Measurements from ENCODE around the gene ANKRD33. TPM values are rescaled to one million over a fixed set of nuclear protein-coding genes. Genes with fewer than 3 reads are reported as not detected.

ANKRD33 gene
- total RNA-seq, 1 experiment from 2014 or later: 0.81 TPM

DNA sequence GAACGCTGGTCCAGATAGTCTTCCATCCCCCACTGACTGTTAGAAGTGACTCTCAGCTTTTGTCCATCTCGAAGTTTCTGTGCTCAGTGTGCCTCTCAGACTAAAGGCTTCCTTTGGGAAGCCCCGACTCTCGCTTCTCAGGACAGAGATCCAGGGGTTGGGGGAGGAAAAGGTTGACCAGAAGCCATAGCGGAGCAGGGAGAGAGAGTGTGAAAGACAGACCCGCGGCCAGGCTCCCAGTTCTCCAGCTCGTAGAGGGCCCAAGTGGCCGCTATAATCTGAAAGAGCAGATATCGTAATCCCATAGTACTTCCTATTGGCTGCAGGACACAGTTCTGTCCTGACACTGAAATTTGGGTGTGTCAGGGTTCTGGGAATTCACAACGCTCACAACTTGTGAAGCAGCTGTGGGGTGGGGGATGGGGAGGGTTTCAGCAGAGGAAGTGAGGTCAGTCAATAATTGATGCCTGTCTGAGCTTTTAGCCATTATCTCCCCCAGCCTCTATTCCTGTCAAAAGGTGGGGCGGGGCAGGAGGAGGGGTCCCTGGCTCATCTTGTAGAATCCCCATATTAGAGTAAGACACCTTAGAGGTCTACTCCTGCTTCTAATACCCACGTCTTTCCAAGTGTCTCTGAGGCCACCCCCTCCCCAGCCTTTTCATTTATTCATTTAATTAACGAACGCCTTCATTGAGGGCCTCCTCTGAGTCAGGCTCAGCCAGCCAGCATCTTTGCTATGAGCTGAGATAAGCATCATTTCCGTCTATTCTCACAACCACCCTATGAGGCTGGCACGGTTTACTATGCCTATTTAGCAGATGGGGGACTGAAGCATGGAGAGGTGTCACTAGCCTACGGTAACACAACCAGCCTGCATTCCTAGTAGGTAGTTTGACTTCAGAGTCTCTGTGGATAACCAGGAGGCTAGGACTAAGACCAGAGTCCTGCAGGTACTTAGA is 17.8 kb downstream of the ANKRD33 start:
- Histone ChIP-seq H3T11ph (ENCODE audit: low read length) (no peak overlapping the region), H3K27ac (ENCODE audit: insufficient read length, low read depth, low read length) (no peak overlapping the region), H3K14ac (ENCODE audit: insufficient read depth, low read length) (no peak overlapping the region), H3K79me2 (ENCODE audit: insufficient read depth, low read length) (no peaks in the 10 kb centered on the region), H2AK5ac (ENCODE audit: insufficient read length, low read length) (no peak overlapping the region), H2BK5ac (ENCODE audit: insufficient read length, low read length) (no peak overlapping the region), H2AFZ (ENCODE audit: low read length) (no peak overlapping the region), H3K18ac (ENCODE audit: insufficient read length, low read depth, low read length) (no peak overlapping the region), H3K23ac (ENCODE audit: insufficient read length, low read depth, low read length) (no peak overlapping the region), H2BK120ac (ENCODE audit: low read depth, low read length, poor library complexity, severe bottlenecking) (no peak overlapping the region), H2BK15ac (ENCODE audit: low read depth, low read length) (no peak overlapping the region), H3K9ac (ENCODE audit: extremely low read depth, insufficient read length, low read length) (no peak overlapping the region), H3K4ac (ENCODE audit: low read depth, low read length) (no peak overlapping the region), H3K27me3 (ENCODE audit: insufficient read depth, low read length) (peaks cover 5% of the 10 kb centered on the region; the same call in 1 of the 2 replicates), H2BK12ac (ENCODE audit: insufficient read length, low read depth, low read length) (no peak overlapping the region), H3K4me2 (ENCODE audit: insufficient read depth, insufficient read length, low read length) (no peak overlapping the region), H3K56ac (ENCODE audit: insufficient read length, low read depth, low read length) (no peak overlapping the region), H3K23me2 (ENCODE audit: insufficient read length, low read depth, low read length, poor library complexity, severe bottlenecking) (no peaks in the 10 kb centered on the region), H3K4me1 (ENCODE audit: insufficient read depth, low read length) (peaks cover 2% of the 10 kb centered on the region; the same call in 1 of the 2 replicates), H3K9me3 (ENCODE audit: control insufficient read depth, low read depth, low read length) (no peaks in the 10 kb centered on the region), H4K20me1 (ENCODE audit: control insufficient read depth, insufficient read depth, insufficient read length) (peaks cover 3% of the 10 kb centered on the region), H4K91ac (ENCODE audit: insufficient read length, low read depth, low read length) (no peak overlapping the region), H4K5ac (ENCODE audit: insufficient read length, low read depth, low read length) (no peak overlapping the region), H3K79me1 (ENCODE audit: insufficient read depth, low read depth, low read length, poor library complexity, severe bottlenecking) (no peaks in the 10 kb centered on the region), H2BK20ac (ENCODE audit: low read depth, low read length, poor library complexity, severe bottlenecking) (no peak overlapping the region), H4K8ac (replicated peaks; ENCODE audit: insufficient read length, low read depth, low read length) (no peak overlapping the region)
- DNase-seq: no peak
- Mint-ChIP-seq H3K4me1 (peaks cover 6 to 17% of the 10 kb centered on the region in 2 experiments), H3K36me3 (ENCODE audit: insufficient read depth in 1 of 3, low read depth in 3 of 3) (no peaks in the 10 kb centered on the region), H3K27me3 (ENCODE audit: low read depth) (peaks cover 11% of the 10 kb centered on the region), H3K27ac (no peak overlapping the region; a peak in 2 of 7 replicates), H3K9me3 (no peaks in the 10 kb centered on the region; a peak in 1 of 5 replicates), H3K4me3 (no peak overlapping the region)
- TF ChIP-seq CTCF (conservative IDR thresholded peaks at IDR 0.05): no peak
- WGBS (ENCODE audit: extremely low coverage, insufficient read length, low lambda C conversion rate): no CpG with 5 or more reads among the region's 18 CpGs

Measured in H9 (cell line).